ENCODE results near the gene ACADVL.

DNA sequence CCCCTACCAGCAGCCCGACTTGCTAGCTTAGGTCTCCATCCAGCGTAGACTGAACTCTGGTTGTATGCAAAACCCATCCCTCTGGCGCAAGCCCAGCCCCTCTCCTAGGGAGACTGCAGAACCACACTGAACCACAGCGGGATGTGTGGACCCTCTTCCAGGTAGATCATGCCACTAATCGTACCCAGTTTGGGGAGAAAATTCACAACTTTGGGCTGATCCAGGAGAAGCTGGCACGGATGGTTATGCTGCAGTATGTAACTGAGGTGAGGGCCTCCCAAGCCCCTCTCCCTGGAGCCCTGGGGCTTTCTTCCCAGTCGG, 3.2 kb downstream of the ACADVL start:
- TF ChIP-seq CTCF (conservative IDR thresholded peaks at IDR 0.05; ENCODE audit: low read depth, low read length) (no peak), EZH2phosphoT487 (IDR thresholded peaks at IDR 0.05; ENCODE audit: borderline replicate concordance, low read length) (no peak)

Data from PC-3 (cell line).